NCI-H2107 (cell line): ENCODE data around the gene TMEM61.
"Not testable (repeated sequence)": the region's sequence is repeated elsewhere in the genome, so short reads cannot be mapped to it uniquely, and the experiment has no call there.

ENCODE experiments used
- DNase-seq: peaks from one replicate; lab custom pipeline; 2025; lab: John Stamatoyannopoulos, UW

Gene TMEM61

GRCh38 chr1:55001311-55001710 is 20.9 kb downstream of the TMEM61 start:
- DNase-seq: no peak

DNA sequence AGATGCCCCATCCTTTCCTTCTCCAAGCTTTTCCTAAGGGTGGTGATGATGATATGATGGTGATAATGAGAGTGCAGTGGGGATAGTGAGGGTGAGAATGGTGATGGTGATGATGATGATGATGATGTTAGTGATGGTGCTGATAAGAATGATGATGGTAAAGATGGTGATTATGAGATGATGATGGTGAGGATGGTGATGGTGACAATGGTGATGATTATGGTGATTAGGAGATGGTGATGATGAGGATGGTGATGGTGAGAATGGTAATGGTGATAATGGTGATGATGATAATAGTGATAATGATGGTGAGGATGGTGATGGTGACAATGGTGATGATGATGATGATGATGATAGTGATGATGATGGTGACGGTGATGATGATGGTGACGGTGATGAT is 22.3 kb downstream of the TMEM61 start:
- no peak for DNase-seq

GRCh38 chr1:55005351-55006140 is 25.1 kb downstream of the TMEM61 start:
- no peak for DNase-seq

GRCh38 chr1:55006931-55007330 is 26.5 kb downstream of the TMEM61 start:
- DNase-seq: no peak

DNA sequence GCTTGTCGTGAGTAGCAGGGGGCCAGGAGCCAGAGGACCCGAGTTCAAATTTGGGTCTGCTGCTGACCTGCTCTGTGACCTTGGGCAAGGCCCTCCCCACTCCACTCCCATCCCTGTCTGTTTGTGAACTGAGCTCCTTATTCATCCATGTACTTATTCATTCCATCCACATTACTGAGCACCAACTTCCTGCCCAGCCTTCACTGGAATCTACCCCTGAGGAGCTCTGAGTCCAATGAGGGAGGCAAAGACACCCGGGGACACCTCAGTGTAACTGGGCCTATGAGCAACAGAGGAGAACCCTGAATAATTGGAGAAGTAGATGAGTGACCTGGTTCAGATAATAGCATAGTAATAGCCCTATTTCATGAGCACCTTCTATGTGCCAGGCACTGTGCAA is 27.2 kb downstream of the TMEM61 start:
- DNase-seq: no peak

DNA sequence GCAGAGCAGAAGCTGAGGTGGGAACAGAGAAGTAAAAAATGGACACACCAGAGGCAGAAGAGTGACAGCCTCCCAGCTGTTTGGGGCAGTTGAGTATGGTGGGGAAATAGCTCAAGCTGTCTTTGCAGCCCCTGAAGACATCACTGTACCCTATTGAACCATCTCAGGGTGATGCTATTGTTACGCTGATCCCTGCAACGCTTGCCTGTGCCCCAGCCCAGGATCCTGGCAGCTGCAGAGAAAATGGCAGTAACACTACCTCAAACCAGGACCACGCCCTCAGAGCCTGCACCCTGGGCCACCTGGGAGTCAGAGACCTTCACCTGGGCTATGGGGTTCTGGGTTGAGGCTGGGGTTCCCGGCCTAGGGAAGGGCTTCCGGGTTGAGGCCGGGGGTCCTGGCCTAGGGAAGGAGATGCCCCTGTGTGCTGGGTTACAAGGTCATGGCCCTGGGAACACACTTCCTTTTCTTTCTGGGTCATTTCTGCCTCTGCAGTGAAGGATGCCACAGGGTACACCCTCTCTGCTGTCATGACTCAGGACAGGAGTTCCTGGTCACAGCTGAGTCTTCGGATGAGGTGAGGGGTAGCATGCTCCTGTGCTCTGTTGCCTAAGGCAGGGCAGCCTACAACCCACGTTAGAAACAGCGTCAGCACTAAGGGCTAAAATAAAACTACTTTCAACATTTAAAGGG is 29.9 kb downstream of the TMEM61 start:
- no peak for DNase-seq

DNA sequence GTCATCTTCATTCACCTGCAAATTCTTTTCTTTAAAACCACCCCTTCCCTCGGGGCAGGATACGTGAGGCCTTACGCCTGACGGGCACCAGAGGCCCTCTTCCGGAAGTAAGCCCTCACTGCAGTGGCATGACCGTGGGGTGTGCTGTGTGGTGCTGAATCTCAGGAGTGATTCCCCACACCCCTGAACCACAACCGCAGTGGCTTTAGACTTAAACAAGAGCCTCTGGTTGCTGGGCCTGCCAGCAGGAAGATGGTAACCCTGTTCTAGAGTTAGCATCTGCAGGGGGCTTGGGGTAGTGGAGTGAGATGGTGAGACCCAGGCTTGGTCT is 30.4 kb downstream of the TMEM61 start:
- no peak for DNase-seq

DNA sequence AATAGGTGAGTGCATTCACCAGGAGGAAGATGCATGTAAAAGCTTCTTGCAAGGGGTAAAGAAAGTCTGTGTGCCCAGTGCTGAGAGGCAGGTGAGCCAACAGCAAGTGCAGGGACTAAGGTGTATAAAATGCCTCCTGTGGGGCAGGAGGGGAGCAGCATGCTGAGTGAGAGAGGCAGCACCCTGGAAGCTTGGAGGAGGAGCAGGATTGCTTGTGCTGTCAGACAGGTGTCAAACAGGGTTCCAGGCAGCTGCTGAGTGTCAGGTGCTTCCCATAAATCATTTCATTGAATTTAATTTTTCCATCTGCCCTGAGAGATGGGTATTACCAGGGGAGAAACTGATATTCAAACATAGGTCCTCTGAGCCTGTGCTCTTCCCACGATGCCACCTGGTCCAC is 32.2 kb downstream of the TMEM61 start:
- peak; percentile 32 for DNase-seq

GRCh38 chr1:55015123-55015522 is 34.7 kb downstream of the TMEM61 start:
- no peak for DNase-seq

DNA sequence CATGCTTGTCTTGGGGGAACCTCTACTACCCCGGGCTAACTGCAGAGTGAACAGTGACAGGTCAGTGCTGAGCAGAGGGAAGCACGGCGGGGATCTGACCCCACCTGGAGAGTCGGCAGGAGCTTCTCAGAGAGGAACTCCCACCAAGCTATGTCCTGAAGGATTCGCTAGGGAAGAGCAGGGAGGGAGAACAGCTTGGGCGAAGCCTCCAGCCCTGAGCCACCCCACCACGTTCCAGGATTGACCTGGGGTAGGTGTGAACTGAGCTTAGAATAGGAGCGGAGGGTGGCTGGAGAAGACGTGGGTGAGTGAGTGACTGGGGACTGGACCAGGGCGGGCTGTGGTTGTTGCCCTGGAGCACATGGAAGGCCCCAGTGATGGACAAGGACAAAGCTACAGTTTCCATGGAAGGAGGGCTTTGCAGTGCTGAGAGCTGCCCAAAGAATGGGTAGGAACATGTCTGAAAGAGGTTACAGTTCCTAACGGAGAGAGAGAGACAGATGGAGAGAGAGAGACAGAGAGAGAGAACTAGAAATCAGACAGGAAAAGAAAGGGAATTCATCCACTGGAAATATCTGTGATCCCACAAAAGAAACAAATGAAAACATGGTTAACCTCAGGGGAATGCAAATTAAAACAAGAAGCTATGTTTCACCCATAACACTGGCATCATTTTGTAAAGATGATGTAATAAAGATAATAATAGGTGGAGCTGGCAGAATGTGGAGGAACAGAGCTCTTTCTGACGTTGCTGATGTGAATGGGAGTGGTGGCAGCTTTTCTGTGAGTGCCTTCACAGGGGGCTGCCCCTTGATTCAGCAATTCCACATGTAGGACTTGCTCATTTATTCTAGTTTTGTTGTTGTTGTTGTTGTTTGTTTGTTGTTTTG is 35.5 kb downstream of the TMEM61 start:
- DNase-seq: no peak

GRCh38 chr1:55018395-55018794 is 38.0 kb downstream of the TMEM61 start:
- no peak for DNase-seq

DNA sequence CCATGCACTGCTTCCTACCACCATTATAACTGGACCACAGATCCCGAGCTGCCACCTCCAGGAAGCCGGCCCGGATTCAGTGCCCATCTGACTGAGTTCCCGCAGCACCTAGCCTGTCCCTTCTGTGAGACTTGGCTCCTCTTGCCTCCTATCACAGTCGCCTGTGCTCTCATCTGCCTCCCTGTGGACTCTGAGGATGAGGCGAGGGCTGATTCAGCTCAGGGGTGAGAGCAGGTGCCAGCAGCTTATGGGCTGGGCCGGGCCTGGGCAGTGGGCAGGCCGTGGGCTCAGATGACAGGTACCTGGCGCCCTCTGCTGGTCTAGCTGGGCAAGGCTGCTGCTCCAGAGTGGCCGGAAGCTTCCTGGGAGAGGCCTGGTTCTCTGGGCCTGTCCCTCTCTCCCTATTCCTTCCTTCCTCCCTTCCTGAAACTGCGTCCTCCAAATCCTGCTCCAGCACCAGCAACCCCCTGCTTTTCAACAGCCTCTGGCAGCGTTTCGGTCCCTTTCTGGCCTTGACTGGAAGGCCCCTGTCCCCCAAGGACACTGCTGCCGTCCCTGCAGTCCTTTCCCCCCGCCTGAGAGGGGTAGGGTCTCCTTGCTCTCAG is 41.6 kb downstream of the TMEM61 start:
- DNase-seq: peak; percentile 89

DNA sequence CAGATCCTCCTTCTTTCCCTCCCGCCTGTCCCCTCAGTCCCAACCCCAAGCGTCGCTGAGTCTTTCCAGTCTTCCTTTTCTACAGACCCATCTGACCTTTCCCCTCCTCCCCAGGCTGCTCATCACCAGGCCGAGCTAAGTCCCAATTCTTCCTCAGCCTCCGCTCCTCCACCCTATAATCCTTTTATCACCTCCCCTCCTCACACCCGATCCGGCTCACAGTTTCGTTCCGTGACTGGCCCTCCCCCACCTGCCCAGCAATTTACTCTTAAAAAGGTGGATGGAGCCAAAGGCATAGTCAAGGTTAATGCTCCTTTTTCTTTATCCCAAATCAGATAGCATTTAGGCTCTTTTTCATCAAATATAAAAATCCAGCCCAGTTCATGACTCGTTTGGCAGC is 43.7 kb downstream of the TMEM61 start:
- DNase-seq: not testable (repeated sequence)

- DNase-seq: not testable (repeated sequence)
Observed at GRCh38 chr1:55026682-55027081, 46.3 kb downstream of the TMEM61 start.

DNA sequence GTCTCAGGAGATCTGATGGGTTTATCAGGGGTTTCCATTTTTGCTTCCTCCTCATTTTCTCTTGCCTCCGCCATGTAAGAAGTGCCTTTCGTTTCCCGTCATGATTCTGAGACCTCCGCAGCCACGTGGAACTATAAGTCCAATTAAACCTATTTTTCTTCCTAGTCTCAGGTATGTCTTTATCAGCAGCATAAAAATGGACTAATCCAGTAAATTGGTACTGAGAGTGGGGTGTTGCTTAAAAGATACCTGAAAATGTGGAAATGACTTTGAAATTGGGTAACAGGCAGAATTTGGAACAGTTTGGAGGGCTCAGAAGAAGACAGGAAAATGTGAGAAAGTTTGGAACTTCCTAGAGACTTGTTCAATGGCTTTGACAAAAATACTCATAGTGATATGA is 50.7 kb downstream of the TMEM61 start:
- not testable (repeated sequence) for DNase-seq

DNA sequence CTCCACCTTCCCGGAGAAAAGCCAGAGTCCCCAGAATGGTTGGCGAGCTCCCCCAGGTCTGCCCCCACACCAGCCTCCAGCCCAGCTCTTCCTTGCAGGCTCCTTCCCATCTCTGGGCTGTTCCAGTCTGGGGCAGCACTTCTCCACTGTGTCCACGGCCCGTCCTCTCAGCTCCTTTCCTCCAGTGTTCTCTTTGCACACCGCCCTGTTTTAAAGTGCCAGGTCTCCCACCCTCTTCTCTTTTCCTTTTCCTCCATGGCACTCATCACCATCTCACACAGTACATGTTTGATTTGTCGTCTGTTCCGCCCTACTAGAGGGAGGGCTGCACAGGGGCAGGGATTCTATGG is 52.8 kb downstream of the TMEM61 start:
- DNase-seq: no peak

DNA sequence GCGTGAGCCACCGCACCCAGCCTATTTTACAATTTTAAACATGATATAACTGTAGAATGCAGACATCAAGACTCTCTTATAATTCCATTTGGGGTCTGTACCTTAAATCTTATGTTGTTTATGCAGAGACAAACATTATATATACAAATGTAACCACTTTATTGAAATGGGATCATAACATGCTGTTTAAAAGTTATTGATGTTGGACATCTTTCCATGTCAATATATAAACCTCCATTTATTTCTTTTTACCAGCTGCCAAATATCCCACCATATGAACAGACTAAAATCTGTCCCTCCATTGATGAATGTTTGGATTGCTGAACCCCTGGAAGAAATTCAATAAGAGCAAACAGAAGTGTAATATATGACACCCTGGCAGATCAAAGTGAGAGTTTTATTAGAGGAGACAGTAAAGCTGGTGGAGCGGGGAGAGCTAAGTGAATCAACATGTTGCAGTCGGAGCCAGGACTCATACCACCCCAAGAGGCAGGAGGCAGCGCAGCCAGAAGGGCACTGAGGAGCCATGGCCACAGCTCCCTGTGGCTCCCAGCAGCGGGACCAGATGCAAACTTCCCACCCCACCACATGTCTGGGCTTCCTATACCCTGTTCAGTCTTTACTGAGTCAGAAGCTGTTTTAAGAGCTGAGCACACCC is 54.2 kb downstream of the TMEM61 start:
- DNase-seq: no peak

DNA sequence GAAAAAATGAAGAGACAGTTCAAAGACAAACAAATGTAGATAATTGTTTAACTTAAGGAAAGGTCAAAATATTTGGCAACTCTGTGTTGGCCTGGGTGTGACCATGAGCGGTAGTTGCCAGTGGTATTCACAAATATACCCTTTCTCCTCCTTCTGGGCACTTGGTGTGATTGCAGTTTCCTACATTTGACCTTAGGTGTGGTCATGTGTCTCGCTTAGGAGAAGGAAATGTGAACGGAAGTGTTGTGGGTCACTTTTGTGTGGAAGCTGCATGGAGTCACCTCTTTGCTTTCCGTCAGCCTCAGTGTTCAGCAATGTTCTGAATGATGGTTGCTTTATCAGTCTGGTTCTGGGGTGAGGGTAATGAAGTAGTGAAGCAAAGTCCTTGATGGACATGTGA is 55.5 kb downstream of the TMEM61 start:
- no peak for DNase-seq

- no peak for DNase-seq
Observed at GRCh38 chr1:55037733-55038551, 57.5 kb downstream of the TMEM61 start.

DNA sequence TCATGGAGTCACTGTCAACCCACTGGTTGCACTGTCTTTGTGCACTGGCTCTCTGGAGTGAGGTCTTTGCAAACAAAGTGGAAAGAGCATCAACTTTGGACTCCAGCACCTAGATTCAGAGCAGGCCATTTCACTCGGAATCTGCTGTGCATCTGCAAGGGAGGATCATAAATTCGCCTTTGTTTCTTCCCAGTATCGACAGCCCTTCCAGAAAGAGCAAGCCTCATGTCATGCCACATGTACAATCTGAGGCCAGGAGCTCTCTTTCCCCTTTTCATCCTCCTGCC is 58.1 kb downstream of the TMEM61 start:
- DNase-seq: no peak

DNA sequence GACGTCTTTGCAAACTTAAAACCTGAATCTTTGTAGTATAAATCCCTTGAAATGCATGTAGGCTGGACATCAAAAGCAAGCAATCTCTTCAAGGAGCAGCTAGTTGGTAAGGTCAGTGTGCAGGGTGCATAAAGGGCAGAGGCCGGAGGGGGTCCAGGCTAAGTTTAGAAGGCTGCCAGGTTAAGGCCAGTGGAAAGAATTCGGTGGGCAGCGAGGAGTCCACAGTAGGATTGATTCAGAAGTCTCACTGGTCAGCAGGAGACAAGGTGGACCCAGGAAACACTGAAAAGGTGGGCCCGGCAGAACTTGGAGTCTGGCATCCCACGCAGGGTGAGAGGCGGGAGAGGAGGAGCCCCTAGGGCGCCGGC is 58.5 kb downstream of the TMEM61 start:
- DNase-seq: no peak
